AG09319 (cell line): ENCODE measurements around the gene SETD2.
"Not testable (repeated sequence)": the region's sequence is repeated elsewhere in the genome, so short reads cannot be mapped to it uniquely, and the experiment has no call there.

ENCODE experiments used
- DNase-seq: peaks from one replicate; pipeline ENCODE4 v3.0.0-alpha.2; 2010; ENCODE audit warnings: low read depth; ENCODE audit errors: extremely low read depth
- CTCF ChIP-seq: IDR thresholded peaks from 2 replicates; pipeline ENCODE4 v1.5.1; 2011; ENCODE audit warnings: low read depth, mild to moderate bottlenecking, inconsistent platforms, low read length, moderate library complexity

SETD2 gene

DNA sequence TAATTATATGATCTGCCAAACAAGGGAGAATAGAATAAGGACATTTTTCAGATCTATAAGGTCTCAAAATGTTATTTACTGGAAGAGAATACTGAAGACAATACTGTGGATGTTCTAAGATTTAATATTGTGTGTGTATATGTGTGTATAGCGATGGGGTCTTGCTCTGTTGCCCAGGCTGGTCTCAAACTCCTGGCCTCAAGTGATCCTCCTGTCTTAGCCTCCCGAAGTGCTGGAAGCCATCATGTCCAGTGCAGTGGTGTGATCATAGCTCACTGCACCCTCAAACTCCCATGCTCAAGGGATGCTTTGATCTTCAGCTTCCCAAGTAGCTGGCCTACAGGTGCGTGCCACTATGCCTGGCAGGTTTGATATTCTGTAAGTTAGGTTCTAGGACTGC is 93.1 kb downstream of the SETD2 start:
- no peak for DNase-seq
- no peak for TF ChIP-seq CTCF

- not testable (repeated sequence) for DNase-seq
These were observed 97.7 kb downstream of the SETD2 start for GRCh38 chr3:47066259-47066658.

DNA sequence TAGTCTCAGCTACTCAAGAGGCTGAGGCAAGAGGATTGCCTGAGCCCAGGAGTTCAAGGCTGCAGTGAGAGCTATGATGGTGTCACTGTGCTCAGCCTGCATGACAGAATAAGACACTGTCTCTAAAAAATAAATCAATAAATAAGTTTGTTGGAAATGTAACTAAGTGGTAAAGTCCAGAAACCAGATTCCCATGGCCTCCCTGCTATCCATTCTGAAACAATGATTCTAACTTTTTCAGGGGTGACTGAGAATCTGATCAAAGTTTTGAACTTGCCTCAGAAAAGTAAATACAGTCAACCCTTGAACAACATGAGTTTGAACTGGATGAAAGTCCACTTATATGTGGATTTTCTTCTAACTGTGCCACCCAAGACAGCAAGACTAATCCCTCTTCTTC is 98.2 kb downstream of the SETD2 start:
- TF ChIP-seq CTCF, result no peak
- DNase-seq, result no peak

GRCh38 chr3:47065058-47065457 is 98.9 kb downstream of the SETD2 start:
- DNase-seq, result no peak
- no peak for TF ChIP-seq CTCF

- no peak for DNase-seq
- TF ChIP-seq CTCF, result no peak
These were observed 106.7 kb downstream of the SETD2 start for GRCh38 chr3:47057212-47057671.

- no peak for TF ChIP-seq CTCF
- DNase-seq, result no peak
These were observed 107.2 kb downstream of the SETD2 start for GRCh38 chr3:47056705-47057104.

- no peak for TF ChIP-seq CTCF
- no peak for DNase-seq
These were observed 109.5 kb downstream of the SETD2 start for GRCh38 chr3:47054412-47054811.

- no peak for DNase-seq
- no peak for TF ChIP-seq CTCF
These were observed 116.2 kb downstream of the SETD2 start for GRCh38 chr3:47047673-47048072.
